HepG2 (cell line): ENCODE data around the gene ENO2. TPM values are rescaled to one million over a fixed set of nuclear protein-coding genes. Genes with fewer than 3 reads are reported as not detected.

Experiments
- ARID4A ChIP-seq: sonication (generic); formaldehyde crosslinking; IDR thresholded peaks from 2 replicates; pipeline ENCODE4 v1.5.0; 2020; ENCODE audit warnings: mild to moderate bottlenecking, missing genetic modification reagents, borderline replicate concordance
- ARID5B ChIP-seq: IDR thresholded peaks from 2 replicates; pipeline ENCODE4 v1.4.0; 2020; ENCODE audit warnings: mild to moderate bottlenecking, missing genetic modification reagents
- ATRX ChIP-seq: sonication (generic); formaldehyde crosslinking; IDR thresholded peaks from 2 replicates; pipeline ENCODE4 v1.4.0; 2020; ENCODE audit warnings: missing genetic modification reagents, borderline replicate concordance
- ETV5 ChIP-seq: IDR thresholded peaks from 2 replicates; pipeline ENCODE4 v1.6.1; 2018; ENCODE audit warnings: missing biosample characterization, missing genetic modification reagents, inconsistent platforms, borderline replicate concordance
- MAX ChIP-seq: IDR thresholded peaks from 2 replicates; pipeline ENCODE4 v1.6.1; 2012; ENCODE audit warnings: inconsistent platforms
- NFYC ChIP-seq: IDR thresholded peaks from 2 replicates; pipeline ENCODE4 v1.6.1; 2016; ENCODE audit warnings: missing genetic modification reagents, missing compliant biosample characterization
- PHF8 ChIP-seq: sonication (generic); formaldehyde crosslinking; IDR thresholded peaks from 2 replicates; pipeline ENCODE4 v1.5.0; 2020; ENCODE audit warnings: missing genetic modification reagents
- PLRG1 ChIP-seq: fragments of 450-650 bp; conservative IDR thresholded peaks from 2 replicates; pipeline ENCODE4 v1.6.1; 2016
- RFX1 ChIP-seq: fragments of 450-650 bp; IDR thresholded peaks from 2 replicates; pipeline ENCODE4 v1.6.1; 2017
- SRY ChIP-seq: sonication (generic); formaldehyde crosslinking; IDR thresholded peaks from 2 replicates; pipeline ENCODE4 v1.8.0; 2022; ENCODE audit warnings: mild to moderate bottlenecking, missing genetic modification reagents
- TIGD3 ChIP-seq: sonication (generic); formaldehyde crosslinking; IDR thresholded peaks from 2 replicates; pipeline ENCODE4 v1.5.1; 2020; ENCODE audit warnings: mild to moderate bottlenecking, missing genetic modification reagents, borderline replicate concordance
- ZEB1 ChIP-seq: IDR thresholded peaks from 2 replicates; pipeline ENCODE4 v1.6.1; 2012; ENCODE audit warnings: mild to moderate bottlenecking, low read depth, inconsistent platforms; ENCODE audit not compliant: insufficient replicate concordance
- ZFP36L2 ChIP-seq: sonication (generic); formaldehyde crosslinking; IDR thresholded peaks from 2 replicates; pipeline ENCODE4 v1.4.0; 2020; ENCODE audit warnings: missing genetic modification reagents
- ZFY ChIP-seq: sonication (generic); formaldehyde crosslinking; IDR thresholded peaks from 2 replicates; pipeline ENCODE4 v1.4.0; 2020; ENCODE audit warnings: missing genetic modification reagents
- ZNF256 ChIP-seq: sonication (generic); formaldehyde crosslinking; conservative IDR thresholded peaks from 2 replicates; pipeline ENCODE4 v1.4.0; 2020; ENCODE audit warnings: missing genetic modification reagents
- ZNF282 ChIP-seq: fragments of 450-650 bp; IDR thresholded peaks from 2 replicates; pipeline ENCODE4 v1.6.1; 2018; ENCODE audit not compliant: partially characterized antibody
- ZNF644 ChIP-seq: IDR thresholded peaks from 2 replicates; pipeline ENCODE4 v1.6.1; 2016; ENCODE audit warnings: low read depth
- ZNF777 ChIP-seq: sonication (generic); formaldehyde crosslinking; IDR thresholded peaks from 2 replicates; pipeline ENCODE4 v1.4.0; 2020; ENCODE audit warnings: missing genetic modification reagents
- ZUFSP ChIP-seq: sonication (generic); formaldehyde crosslinking; IDR thresholded peaks from 2 replicates; pipeline ENCODE4 v1.9.0; 2021; ENCODE audit warnings: missing genetic modification reagents, mild to moderate bottlenecking, borderline replicate concordance
- polyA plus RNA-seq, 8 experiments: library from polyadenylated mRNA; depleted of rRNA in 3 of 8; stranded (reverse) in 7 of 8; unstranded in 1 of 8; fragments of >200 nt; fragmentation: Illumina TruSeq in 4 of 8; extraction: Trizol in 4 of 8; gene quantifications; 2 replicates each; pipeline versions ENCODE4 v1.2.1 to v1.2.3, GENCODE V29; 2011 to 2016; ENCODE audit warnings: low read depth in 4 of 8, missing spikeins in 1 of 8, mixed read lengths in 1 of 8; ENCODE audit not compliant: insufficient read depth in 1 of 8
- total RNA-seq, 5 experiments: library from RNA; depleted of rRNA; stranded (reverse); fragments of >200 nt; fragmentation: Illumina TruSeq; extraction: Trizol; gene quantifications; 2 replicates each; pipeline ENCODE4 v1.2.3, GENCODE V29; 2016; ENCODE audit warnings: low read depth in 1 of 5

ENO2 gene
- total and polyA plus RNA-seq, 2 of the 13 experiments (the other 11 are each of a cell fraction or from before 2014, with no cell fraction given): 19.3 to 136 TPM

- TF ChIP-seq ZUFSP (no peak), PHF8 (peak; percentile 10; the same call in 1 of the 2 replicates), ARID4A (CRISPR knock-in tag) (peak; percentile 25; the same call in 1 of the 2 replicates), MAX (no peak), ZFP36L2 (CRISPR knock-in tag) (no peak), ZNF777 (CRISPR knock-in tag) (0 out of 2 replicates have a peak, but pooled peaks have one; percentile 9), ZEB1 (no peak), TIGD3 (CRISPR knock-in tag) (no peak), ETV5 (CRISPR knock-in tag) (peak; percentile 49; the same call in 1 of the 2 replicates), NFYC (CRISPR knock-in tag) (no peak), ZNF282 (no peak), ARID5B (no peak), ZNF644 (CRISPR knock-in tag) (no peak), RFX1 (no peak), ATRX (CRISPR knock-in tag) (no peak), PLRG1 (no peak), SRY (0 out of 2 replicates have a peak, but pooled peaks have one; percentile 22), ZFY (no peak), ZNF256 (CRISPR knock-in tag) (no peak)
These were observed 14.5 kb downstream of the ENO2 start (continued) for GRCh38 chr12:6928703-6929407.
